H54 (cell line): ENCODE measurements around the gene ZNF77.
A peak's percentile ranks its signal among the peaks of the same experiment; 100 is the strongest.
"Not testable (repeated sequence)": the region's sequence is repeated elsewhere in the genome, so short reads cannot be mapped to it uniquely, and the experiment has no call there.

Source experiments
- DNase-seq: peaks from one replicate; pipeline ENCODE4 v3.0.0; 2011; ENCODE audit warnings: low spot score, mixed read lengths; ENCODE audit not compliant: insufficient read length
- FAIRE-seq: peaks from 3 replicates; lab custom pipeline; 2011; peaks lifted over from hg19 to GRCh38; lab: Jason Lieb, UNC
- POLR2A ChIP-seq: IDR thresholded peaks from 2 replicates; pipeline ENCODE4 v1.6.1; 2011; ENCODE audit warnings: low read depth, mild to moderate bottlenecking, low read length

ZNF77 gene

DNA sequence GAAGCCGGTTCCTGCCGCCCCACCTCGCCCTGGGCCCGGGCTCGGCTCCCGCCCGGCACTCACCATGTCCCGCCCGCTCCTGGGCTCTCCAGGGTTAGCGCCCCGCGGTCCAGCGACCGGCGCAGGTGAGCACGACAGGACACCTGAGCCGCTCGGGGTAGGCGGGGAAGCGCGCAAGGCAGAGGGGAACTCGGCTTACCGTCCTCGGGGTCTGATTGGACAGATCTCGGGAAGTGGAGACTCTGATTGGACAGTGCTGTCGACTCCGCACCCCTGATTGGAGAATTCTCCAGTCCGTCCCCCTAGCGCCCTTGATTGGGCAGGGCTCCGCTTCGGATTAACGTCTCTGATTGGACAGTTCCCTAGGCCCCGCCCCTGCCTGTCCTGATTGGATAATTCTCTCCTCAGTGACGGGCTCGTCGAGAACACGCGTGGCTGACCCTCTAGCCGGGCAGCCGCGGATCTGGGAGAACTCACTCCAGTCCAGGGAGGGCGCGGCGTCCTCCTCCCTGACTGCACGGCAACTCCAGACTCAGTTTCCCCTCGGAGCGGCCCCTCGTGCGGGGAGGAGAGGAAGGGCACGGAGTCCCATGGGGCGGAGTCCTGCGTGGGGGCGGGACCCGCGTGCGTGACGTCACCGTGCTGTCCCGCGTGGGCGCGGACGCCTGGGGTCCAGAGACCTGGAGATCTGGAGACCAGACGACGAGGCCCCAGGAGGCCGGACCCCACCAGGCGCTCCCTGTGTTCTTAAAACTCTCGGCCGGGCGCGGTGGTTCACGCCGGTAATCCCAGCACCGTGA is at the start of gene ZNF77:
Gene ZNF77, minus strand, starts transcription at position 197 of the 800 bp plus-strand sequence. Its CDS starts 131 bp downstream, at position 66.
- TF ChIP-seq POLR2A = peak; percentile 70
- peak; percentile 97 for FAIRE-seq

DNA sequence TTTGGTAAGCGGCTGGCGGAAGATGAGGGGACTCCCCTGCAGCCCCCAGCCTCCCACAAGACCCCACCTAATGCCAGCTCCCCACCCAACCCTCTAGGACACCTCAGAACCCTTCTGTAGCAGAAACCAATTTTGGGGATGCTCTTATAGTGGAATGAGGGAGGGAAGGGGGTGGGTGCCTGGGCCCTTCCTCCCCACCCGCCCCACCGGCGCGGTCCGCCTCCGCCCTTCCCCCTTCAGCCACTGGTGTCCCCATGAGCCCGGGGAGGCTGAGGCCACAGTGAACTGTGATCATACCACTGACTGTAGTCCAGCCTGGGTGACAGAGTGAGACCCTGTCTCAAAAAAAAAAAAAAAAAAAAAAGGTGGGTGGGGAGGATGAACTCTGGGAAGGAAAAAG is 48.8 kb upstream of the ZNF77 start:
- FAIRE-seq (no peak), DNase-seq (no peak)
- TF ChIP-seq POLR2A = no peak

More for the DNA sequence above, at the start of gene ZNF77:
- DNase-seq = peak; percentile 100

DNA sequence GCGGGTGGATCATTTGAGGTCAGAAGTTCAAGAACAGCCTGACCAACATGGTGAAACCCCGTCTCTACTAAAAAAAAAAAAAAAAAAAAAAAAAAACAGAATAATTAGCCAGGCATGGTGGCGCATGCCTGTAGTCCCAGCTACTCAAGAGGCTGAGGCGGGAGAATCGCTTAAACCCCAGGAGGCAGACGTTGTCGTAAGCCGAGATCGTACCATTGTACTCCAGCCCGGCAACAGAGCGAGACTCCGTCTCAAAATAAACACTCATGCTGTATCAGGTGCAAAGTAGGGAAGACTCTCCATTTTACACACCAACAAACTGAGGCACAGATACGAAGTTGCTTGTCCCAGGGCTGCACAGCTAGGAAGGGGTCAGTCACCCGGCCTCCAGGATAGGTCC is 48.2 kb upstream of the ZNF77 start:
- no peak for TF ChIP-seq POLR2A
- no peak for FAIRE-seq
- no peak for DNase-seq

DNA sequence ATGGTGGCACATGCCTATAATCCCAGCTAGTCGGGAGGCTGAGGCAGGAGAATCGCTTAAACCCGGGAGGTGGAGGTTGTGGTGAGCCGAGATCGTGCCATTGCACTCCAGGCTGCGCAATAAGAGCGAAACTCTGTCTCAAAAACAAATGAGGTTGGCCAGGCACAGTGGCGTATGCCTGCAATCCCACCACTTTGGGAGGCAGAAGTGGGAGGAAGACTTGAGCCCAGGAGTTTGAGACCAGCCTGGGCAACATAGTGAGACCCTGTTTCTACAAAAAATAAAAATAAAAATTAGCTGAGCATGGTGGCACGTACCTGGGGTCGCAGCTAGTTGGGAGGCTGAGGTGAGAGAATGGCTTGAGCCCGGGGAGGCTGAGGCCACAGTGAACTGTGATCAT is 47.6 kb upstream of the ZNF77 start:
- not testable (repeated sequence) for DNase-seq, FAIRE-seq

DNA sequence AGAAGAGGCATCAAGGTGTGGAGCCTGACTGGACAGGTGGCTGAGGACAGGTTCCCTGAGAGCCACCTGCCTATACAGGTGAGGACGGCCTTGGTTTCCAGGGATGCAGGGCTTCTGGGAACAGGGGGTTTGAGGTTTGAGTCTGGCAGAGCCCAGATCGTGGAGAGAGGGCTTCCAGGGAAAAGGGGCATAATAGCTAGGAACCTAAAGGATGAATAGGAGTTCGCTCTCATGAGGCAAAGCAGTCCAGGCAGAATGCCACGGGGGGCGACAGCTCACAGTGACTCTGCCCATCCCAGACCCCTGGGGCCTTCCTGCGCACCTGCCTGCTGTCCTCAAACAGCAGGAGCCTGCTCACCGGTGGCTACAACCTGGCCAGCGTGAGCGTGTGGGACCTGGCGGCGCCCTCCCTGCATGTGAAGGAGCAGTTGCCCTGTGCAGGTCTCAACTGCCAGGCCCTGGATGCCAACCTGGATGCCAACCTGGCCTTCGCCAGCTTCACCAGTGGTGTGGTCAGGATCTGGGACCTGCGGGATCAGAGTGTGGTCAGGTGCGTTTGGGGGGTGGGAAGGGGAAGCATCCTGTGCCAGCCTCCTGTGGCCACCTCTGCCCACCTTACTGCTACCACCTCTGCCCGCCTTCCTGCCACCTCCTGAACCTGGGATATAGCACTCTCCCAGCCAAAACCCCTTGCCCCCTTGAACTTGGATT is 44.6 kb upstream of the ZNF77 start:
- DNase-seq (no peak), FAIRE-seq (no peak)
- 0 out of 2 replicates have a peak, but pooled peaks have one; percentile 6 for TF ChIP-seq POLR2A

DNA sequence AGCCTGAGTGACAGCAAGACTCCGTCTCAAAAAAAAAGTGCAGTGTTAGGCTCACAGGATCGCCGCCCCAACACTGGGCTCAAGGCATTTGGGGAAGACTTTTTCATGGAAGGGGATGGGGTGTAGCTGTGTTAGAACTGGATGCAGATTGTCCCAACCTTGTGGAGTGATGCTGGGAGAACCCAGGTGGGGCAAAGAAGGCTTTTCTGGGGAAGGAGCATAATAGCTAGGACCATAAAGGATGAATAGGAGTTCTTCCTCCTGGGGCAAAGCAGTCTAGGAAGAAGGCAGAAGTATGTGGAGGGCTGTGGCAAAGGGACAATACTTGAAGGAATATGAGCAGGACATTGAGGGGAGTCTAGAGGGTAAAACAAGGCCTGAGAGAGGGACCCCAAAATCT is 43.8 kb upstream of the ZNF77 start:
- FAIRE-seq (no peak), DNase-seq (no peak)
- TF ChIP-seq POLR2A = no peak

DNA sequence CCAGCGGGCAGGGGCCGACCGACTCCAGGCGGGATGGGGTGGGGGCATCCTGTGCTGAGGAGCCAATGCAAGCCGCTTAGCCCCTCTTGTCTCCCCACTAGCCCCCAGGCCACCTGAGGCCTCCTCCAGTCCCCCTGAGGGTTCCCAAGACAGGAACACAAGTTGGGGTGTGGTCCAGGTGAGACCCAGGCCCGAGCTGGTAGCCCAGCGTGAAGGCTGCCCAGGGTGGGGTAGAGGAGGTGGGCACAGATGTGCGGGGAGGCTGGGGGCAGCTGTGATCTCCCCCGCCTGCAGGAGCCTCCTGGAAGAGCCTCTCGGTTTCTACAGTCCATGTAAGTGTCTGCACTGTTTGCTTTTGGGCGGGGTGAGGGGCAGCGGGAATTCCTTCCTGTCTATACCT is 43.0 kb upstream of the ZNF77 start:
- no peak for TF ChIP-seq POLR2A
- DNase-seq (no peak), FAIRE-seq (no peak)

DNA sequence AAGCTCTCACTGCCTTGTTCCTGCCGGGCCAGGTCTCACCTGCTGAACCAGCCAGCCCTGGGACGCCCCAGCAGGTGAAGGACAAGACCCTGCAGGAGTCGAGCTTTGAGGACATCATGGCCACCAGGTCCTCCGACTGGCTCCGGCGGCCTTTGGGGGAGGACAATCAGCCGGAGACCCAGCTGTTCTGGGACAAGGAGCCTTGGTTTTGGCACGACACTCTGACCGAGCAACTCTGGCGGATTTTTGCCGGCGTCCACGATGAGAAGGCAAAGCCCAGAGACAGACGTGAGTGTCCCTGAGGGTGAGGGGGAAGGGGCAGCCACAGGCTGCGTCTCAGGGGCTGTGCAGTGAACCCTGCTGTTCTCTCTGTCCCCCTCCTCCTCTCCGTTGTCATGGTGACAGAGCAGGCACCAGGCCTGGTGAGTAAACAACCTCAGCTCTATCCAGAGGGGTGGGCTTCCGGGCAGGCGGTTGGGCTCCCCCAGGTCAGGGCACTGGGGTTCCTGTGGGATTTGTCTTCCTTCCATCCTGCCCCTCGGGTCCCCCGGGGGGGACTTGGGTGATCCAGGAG is 42.3 kb upstream of the ZNF77 start:
- TF ChIP-seq POLR2A = no peak
- FAIRE-seq = no peak
- DNase-seq = no peak

DNA sequence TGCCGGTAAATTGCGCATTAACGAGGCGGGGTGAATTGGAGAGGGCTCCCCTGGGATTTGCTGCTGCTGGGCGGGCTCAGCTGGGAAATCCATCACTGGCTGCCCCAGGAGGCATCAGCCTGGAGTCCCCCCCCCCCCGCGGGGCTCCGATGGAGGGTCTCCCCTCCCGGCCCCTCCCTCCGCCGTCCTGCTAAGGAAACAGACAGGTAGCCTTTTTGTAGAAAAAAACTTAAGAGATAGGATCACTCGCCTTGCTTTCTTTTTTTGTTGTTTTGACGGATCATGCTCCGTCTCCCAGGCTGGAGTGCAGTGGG is 39.4 kb upstream of the ZNF77 start:
- DNase-seq (no peak), FAIRE-seq (no peak)
- TF ChIP-seq POLR2A = no peak

DNA sequence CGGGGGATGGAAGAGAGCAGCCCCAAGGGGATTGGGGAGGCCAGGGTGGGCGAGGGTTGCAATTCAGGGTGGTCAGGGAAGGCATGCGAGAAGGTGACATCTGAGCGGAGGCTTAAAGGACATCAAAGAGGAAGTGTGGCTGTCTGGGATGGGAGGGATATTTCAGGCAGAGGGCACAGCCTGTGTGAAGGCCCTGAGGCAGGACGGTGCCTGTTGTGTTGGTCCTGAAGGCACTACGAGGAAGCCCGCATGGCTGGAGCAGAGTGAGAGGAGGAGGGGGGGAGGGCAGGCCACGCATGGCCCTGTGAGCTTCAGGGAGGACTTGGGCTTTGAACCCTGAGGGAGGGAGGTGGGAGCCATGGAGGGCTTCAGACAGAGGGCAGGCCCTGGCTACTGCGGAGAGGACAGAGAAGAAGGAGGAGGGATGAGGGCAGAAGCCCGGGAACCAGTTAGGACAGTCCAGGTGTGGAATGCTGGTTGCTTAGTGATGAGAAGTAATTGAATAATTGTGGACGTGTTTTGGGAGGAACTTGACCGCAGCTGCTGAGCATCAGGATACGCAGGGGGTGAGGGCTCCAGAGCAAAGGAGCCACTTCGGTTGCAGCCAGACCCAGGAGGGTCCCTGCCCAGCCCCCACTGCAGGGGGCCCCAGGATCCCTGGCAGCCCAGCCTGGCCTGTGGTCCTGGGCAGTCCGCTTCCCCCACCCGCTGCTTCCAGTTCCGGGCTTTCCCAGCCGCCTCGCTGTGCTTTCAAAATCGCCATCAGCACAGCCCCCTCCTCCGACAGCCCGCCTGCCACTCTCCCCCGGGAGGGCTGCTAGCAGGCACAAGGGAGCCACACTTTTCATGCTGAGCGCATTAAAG is 38.8 kb upstream of the ZNF77 start:
- DNase-seq = peak; percentile 91
- FAIRE-seq = no peak
- no peak for TF ChIP-seq POLR2A

DNA sequence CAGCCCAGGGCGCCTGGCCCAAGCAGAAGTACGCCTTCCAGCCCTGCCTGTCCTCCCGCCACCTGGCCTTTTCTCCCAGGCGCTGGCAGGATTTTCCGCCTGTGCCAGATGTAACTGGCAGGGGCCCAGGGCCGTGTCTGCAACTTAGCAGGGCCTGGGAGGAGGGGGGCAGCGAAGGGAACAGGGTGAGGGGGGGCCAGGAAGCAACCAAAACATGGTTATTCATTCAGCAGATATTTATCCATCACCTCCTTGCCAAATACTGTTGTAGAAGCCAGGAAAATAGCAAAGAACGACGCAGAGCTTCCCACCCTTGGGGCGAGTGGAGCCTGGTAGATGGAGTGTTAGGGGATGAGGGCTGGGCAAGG is 38.2 kb upstream of the ZNF77 start:
- no peak for TF ChIP-seq POLR2A
- DNase-seq (no peak), FAIRE-seq (no peak)

DNA sequence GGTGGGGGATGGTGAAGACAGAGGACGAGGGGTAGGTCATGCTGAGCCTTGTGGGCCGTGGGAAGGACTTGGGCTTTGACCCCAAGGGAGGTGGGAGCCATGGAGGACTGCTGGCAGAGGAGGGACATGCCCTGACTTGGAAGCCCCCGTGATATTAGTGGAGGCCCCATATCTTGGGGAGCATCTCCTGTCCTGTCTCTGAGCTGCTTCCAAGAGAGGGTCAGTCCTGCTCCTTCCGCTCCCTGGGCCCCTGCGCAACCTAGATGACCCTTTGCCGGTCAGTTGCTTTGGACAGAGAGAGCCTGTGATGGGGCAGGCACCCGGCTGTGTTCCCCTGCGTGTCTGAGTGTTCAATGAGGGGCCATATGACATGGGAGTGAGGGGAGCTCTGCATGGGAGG is 37.8 kb upstream of the ZNF77 start:
- no peak for DNase-seq
- no peak for TF ChIP-seq POLR2A
- no peak for FAIRE-seq

DNA sequence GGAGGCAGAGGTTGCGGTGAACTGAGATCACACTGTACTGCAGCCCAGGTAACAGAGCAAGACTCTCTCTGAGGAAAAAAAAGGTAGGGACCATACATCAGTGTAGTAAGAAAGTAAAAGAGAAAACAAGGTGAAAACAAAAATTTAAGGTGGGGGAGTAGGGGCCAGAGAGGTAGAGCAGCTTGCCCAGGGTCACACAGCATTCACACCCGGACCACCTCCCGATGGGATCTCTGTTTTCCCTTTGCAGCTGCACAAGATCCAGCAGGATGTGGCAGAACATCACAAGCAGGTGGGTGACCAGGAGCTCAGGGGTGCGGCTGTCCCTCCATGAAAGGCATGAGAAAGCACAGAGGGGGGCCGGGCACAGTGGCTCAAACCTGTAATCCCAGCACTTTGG is 37.1 kb upstream of the ZNF77 start:
- TF ChIP-seq POLR2A = no peak

DNA sequence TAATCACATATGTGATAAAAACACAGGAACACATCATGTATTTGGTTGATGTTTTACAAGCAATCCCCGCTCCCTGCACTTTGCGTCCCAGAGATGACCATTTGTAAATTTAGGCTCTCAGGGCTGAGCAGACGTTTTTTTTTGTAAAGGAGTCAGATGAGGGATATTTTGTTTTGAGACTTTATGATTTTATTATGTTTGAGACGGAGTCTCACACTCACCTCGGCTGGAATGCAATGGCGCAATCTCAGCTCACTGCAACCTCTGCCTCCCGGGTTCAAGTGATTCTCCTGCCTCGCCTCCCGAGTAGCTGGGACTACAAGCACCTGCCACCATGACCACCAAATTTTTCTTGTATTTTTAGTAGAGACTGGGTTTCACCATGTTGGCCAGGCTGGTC is 34.0 kb upstream of the ZNF77 start:
- no peak for TF ChIP-seq POLR2A
- FAIRE-seq = no peak
- DNase-seq = no peak

More for the DNA sequence above, 37.1 kb upstream of the ZNF77 start:
- DNase-seq (no peak), FAIRE-seq (no peak)
